ENCODE measurements around the gene SH3PXD2A. TPM values are rescaled to one million over a fixed set of nuclear protein-coding genes. Genes with fewer than 3 reads are reported as not detected.

SH3PXD2A gene
- total and polyA plus RNA-seq, 4 donors = 18.7 to 69.1 (median 42.5) TPM

GRCh38 chr10:103882285-103883007 lies 27.1 kb upstream of the SH3PXD2A start:
- Histone ChIP-seq H3K9me3 (ENCODE audit: control insufficient read depth, low read length) (no peaks in the 10 kb centered on the region), H3K4me1 (ENCODE audit: control insufficient read depth in 1 of 2, insufficient read depth in 2 of 2, low read length in 2 of 2) (peaks cover 2% of the 10 kb centered on the region in 2 donors), H3K27me3 (ENCODE audit: control insufficient read depth in 1 of 2, insufficient read depth in 2 of 2, low read length in 1 of 2) (no peaks in the 10 kb centered on the region), H3K27ac (ENCODE audit: low read depth in 1 of 2, low read length in 2 of 2) (no peak overlapping the region), H3K4me3 (ENCODE audit: low read length in 2 of 2) (no peak overlapping the region), H3K36me3 (ENCODE audit: control insufficient read depth in 1 of 2, insufficient read depth in 2 of 2, low read length in 1 of 2) (peaks cover 0 to 7% of the 10 kb centered on the region in 2 donors)
- 94 to 95% methylated on average over 8 of the region's 8 CpGs for WGBS, 2 donors
- no peak for ATAC-seq (ENCODE audit: low FRiP score)
- no peak for DNase-seq
- intact Hi-C loops (cut with DNase I) = loop anchor here in 1 of 2 donors (10.0 kb wide), 1 partner anchor 322 kb away; no protein-coding TSS in a partner anchor

- intact Hi-C loops (cut with DNase I) = loop anchor here in 1 of 2 donors (10.0 kb wide), 1 partner anchor 323 kb away; no protein-coding TSS in a partner anchor
- no peak overlapping the region for H3K4me3 ChIP-seq (ENCODE audit: low read length in 2 of 2)
- H3K4me1 ChIP-seq (ENCODE audit: control insufficient read depth in 1 of 2, insufficient read depth in 2 of 2, low read length in 2 of 2) = peaks cover 0 to 2% of the 10 kb centered on the region in 2 donors
- DNase-seq = no peak
- H3K9me3 ChIP-seq (ENCODE audit: control insufficient read depth, low read length) = no peaks in the 10 kb centered on the region
- ATAC-seq (ENCODE audit: low FRiP score) = no peak
- WGBS, 2 donors = 87 to 90% methylated on average over 15 of the region's 15 CpGs
- H3K27me3 ChIP-seq (ENCODE audit: control insufficient read depth in 1 of 2, insufficient read depth in 2 of 2, low read length in 1 of 2) = no peaks in the 10 kb centered on the region
- H3K36me3 ChIP-seq (ENCODE audit: control insufficient read depth in 1 of 2, insufficient read depth in 2 of 2, low read length in 1 of 2) = peaks cover 0 to 7% of the 10 kb centered on the region in 2 donors
- no peak overlapping the region for H3K27ac ChIP-seq (ENCODE audit: low read depth in 1 of 2, low read length in 2 of 2)
Measured at GRCh38 chr10:103881416-103882284, 26.3 kb upstream of the SH3PXD2A start.

- DNase-seq (no peak), ATAC-seq (ENCODE audit: low FRiP score) (no peak)
- no peaks in the 10 kb centered on the region for H3K9me3 ChIP-seq (ENCODE audit: control insufficient read depth, low read length)
- no peak overlapping the region for H3K27ac ChIP-seq (ENCODE audit: low read depth in 1 of 2, low read length in 2 of 2)
- intact Hi-C loops (cut with DNase I) = loop anchor here in 1 of 2 donors (10.0 kb wide), 1 partner anchor 325 kb away; no protein-coding TSS in a partner anchor
- WGBS, 2 donors = 97 to 98% methylated on average over 7 of the region's 7 CpGs
- peaks cover 0 to 7% of the 10 kb centered on the region in 2 donors for H3K36me3 ChIP-seq (ENCODE audit: control insufficient read depth in 1 of 2, insufficient read depth in 2 of 2, low read length in 1 of 2)
- no peaks in the 10 kb centered on the region for H3K27me3 ChIP-seq (ENCODE audit: control insufficient read depth in 1 of 2, insufficient read depth in 2 of 2, low read length in 1 of 2)
- H3K4me3 ChIP-seq (ENCODE audit: low read length in 2 of 2) = no peak overlapping the region
- no peaks in the 10 kb centered on the region for H3K4me1 ChIP-seq (ENCODE audit: control insufficient read depth in 1 of 2, insufficient read depth in 2 of 2, low read length in 2 of 2)
Measured at GRCh38 chr10:103879831-103880230, 24.5 kb upstream of the SH3PXD2A start.

GRCh38 chr10:103879409-103879808 lies 24.0 kb upstream of the SH3PXD2A start:
- intact Hi-C loops (cut with DNase I) = no loop called here
- Histone ChIP-seq H3K36me3 (ENCODE audit: control insufficient read depth in 1 of 2, insufficient read depth in 2 of 2, low read length in 1 of 2) (peaks cover 0 to 7% of the 10 kb centered on the region in 2 donors), H3K4me3 (ENCODE audit: low read length in 2 of 2) (no peak overlapping the region), H3K4me1 (ENCODE audit: control insufficient read depth in 1 of 2, insufficient read depth in 2 of 2, low read length in 2 of 2) (no peaks in the 10 kb centered on the region), H3K27me3 (ENCODE audit: control insufficient read depth in 1 of 2, insufficient read depth in 2 of 2, low read length in 1 of 2) (no peaks in the 10 kb centered on the region), H3K9me3 (ENCODE audit: control insufficient read depth, low read length) (no peaks in the 10 kb centered on the region), H3K27ac (ENCODE audit: low read depth in 1 of 2, low read length in 2 of 2) (no peak overlapping the region)
- no peak for ATAC-seq (ENCODE audit: low FRiP score)
- no peak for DNase-seq
- 85 to 91% methylated on average over 9 of the region's 9 CpGs for WGBS, 2 donors

- no peaks in the 10 kb centered on the region for H3K27me3 ChIP-seq (ENCODE audit: control insufficient read depth in 1 of 2, insufficient read depth in 2 of 2, low read length in 1 of 2)
- H3K4me1 ChIP-seq (ENCODE audit: control insufficient read depth in 1 of 2, insufficient read depth in 2 of 2, low read length in 2 of 2) = no peaks in the 10 kb centered on the region
- ATAC-seq (ENCODE audit: low FRiP score) (no peak), DNase-seq (no peak)
- no peak overlapping the region for H3K4me3 ChIP-seq (ENCODE audit: low read length in 2 of 2)
- 82 to 84% methylated on average over 1 of the region's 1 CpG for WGBS, 2 donors
- H3K27ac ChIP-seq (ENCODE audit: low read depth in 1 of 2, low read length in 2 of 2) = no peak overlapping the region
- no peaks in the 10 kb centered on the region for H3K9me3 ChIP-seq (ENCODE audit: control insufficient read depth, low read length)
- peaks cover 0 to 7% of the 10 kb centered on the region in 2 donors for H3K36me3 ChIP-seq (ENCODE audit: control insufficient read depth in 1 of 2, insufficient read depth in 2 of 2, low read length in 1 of 2)
- intact Hi-C loops (cut with DNase I) = no loop called here
Measured at GRCh38 chr10:103877861-103878260, 22.5 kb upstream of the SH3PXD2A start.

GRCh38 chr10:103876155-103876554 lies 20.8 kb upstream of the SH3PXD2A start:
- 94 to 95% methylated on average over 5 of the region's 5 CpGs for WGBS, 2 donors
- Histone ChIP-seq H3K4me1 (ENCODE audit: control insufficient read depth in 1 of 2, insufficient read depth in 2 of 2, low read length in 2 of 2) (no peaks in the 10 kb centered on the region), H3K27ac (ENCODE audit: low read depth in 1 of 2, low read length in 2 of 2) (no peak overlapping the region), H3K4me3 (ENCODE audit: low read length in 2 of 2) (no peak overlapping the region), H3K36me3 (ENCODE audit: control insufficient read depth in 1 of 2, insufficient read depth in 2 of 2, low read length in 1 of 2) (peaks cover 0 to 3% of the 10 kb centered on the region in 2 donors), H3K9me3 (ENCODE audit: control insufficient read depth, low read length) (no peaks in the 10 kb centered on the region), H3K27me3 (ENCODE audit: control insufficient read depth in 1 of 2, insufficient read depth in 2 of 2, low read length in 1 of 2) (no peaks in the 10 kb centered on the region)
- ATAC-seq (ENCODE audit: low FRiP score) (no peak), DNase-seq (no peak)
- intact Hi-C loops (cut with DNase I) = no loop called here

GRCh38 chr10:103874730-103875129 lies 19.4 kb upstream of the SH3PXD2A start:
- no peaks in the 10 kb centered on the region for H3K4me1 ChIP-seq (ENCODE audit: control insufficient read depth in 1 of 2, insufficient read depth in 2 of 2, low read length in 2 of 2)
- DNase-seq (no peak), ATAC-seq (ENCODE audit: low FRiP score) (no peak)
- no peak overlapping the region for H3K4me3 ChIP-seq (ENCODE audit: low read length in 2 of 2)
- H3K27ac ChIP-seq (ENCODE audit: low read depth in 1 of 2, low read length in 2 of 2) = no peak overlapping the region
- intact Hi-C loops (cut with DNase I) = no loop called here
- H3K27me3 ChIP-seq (ENCODE audit: control insufficient read depth in 1 of 2, insufficient read depth in 2 of 2, low read length in 1 of 2) = no peaks in the 10 kb centered on the region
- 28 to 33% methylated on average over 6 of the region's 6 CpGs for WGBS, 2 donors
- no peaks in the 10 kb centered on the region for H3K9me3 ChIP-seq (ENCODE audit: control insufficient read depth, low read length)
- peaks cover 0 to 2% of the 10 kb centered on the region in 2 donors for H3K36me3 ChIP-seq (ENCODE audit: control insufficient read depth in 1 of 2, insufficient read depth in 2 of 2, low read length in 1 of 2)

GRCh38 chr10:103872137-103872931 lies 17.0 kb upstream of the SH3PXD2A start:
- Histone ChIP-seq H3K36me3 (ENCODE audit: control insufficient read depth in 1 of 2, insufficient read depth in 2 of 2, low read length in 1 of 2) (peaks cover 0 to 2% of the 10 kb centered on the region in 2 donors), H3K27me3 (ENCODE audit: control insufficient read depth in 1 of 2, insufficient read depth in 2 of 2, low read length in 1 of 2) (no peaks in the 10 kb centered on the region), H3K4me1 (ENCODE audit: control insufficient read depth in 1 of 2, insufficient read depth in 2 of 2, low read length in 2 of 2) (no peaks in the 10 kb centered on the region), H3K4me3 (ENCODE audit: low read length in 2 of 2) (no peak overlapping the region), H3K27ac (ENCODE audit: low read depth in 1 of 2, low read length in 2 of 2) (no peak overlapping the region), H3K9me3 (ENCODE audit: control insufficient read depth, low read length) (no peaks in the 10 kb centered on the region)
- 92 to 94% methylated on average over 16 of the region's 16 CpGs for WGBS, 2 donors
- DNase-seq = no peak
- intact Hi-C loops (cut with DNase I) = no loop called here
- no peak for ATAC-seq (ENCODE audit: low FRiP score)

Data from aorta (tissue), 5 donors.